ENCODE results near the gene CYP4F11.
"Not testable (repeated sequence)": the region's sequence is repeated elsewhere in the genome, so short reads cannot be mapped to it uniquely, and the experiment has no call there.

The CYP4F11 gene, protein sequence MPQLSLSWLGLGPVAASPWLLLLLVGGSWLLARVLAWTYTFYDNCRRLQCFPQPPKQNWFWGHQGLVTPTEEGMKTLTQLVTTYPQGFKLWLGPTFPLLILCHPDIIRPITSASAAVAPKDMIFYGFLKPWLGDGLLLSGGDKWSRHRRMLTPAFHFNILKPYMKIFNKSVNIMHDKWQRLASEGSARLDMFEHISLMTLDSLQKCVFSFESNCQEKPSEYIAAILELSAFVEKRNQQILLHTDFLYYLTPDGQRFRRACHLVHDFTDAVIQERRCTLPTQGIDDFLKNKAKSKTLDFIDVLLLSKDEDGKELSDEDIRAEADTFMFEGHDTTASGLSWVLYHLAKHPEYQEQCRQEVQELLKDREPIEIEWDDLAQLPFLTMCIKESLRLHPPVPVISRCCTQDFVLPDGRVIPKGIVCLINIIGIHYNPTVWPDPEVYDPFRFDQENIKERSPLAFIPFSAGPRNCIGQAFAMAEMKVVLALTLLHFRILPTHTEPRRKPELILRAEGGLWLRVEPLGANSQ

GRCh38 chr19:15934332-15935078, at the start of gene CYP4F11:
TSS of gene CYP4F11 (minus strand) at chr19:15934529. CDS start at chr19:15934408, 121 bp downstream.
- Histone ChIP-seq H3K4me1 (ENCODE audit: insufficient read depth, low read length) (no peaks in the 10 kb centered on the region), H3K4me3 (ENCODE audit: low read length) (no peak within 1 kb of the TSS), H3K27me3 (ENCODE audit: insufficient read depth, low read length) (peaks cover 4% of the 10 kb centered on the region), H2AFZ (ENCODE audit: low read depth, low read length) (no peak within 1 kb of the TSS), H3K36me3 (ENCODE audit: insufficient read depth, low read length) (no peaks in the 10 kb centered on the region), H3K9me3 (ENCODE audit: low read length) (no peaks in the 10 kb centered on the region)

- H3K9me3 ChIP-seq (ENCODE audit: low read length) = no peaks in the 10 kb centered on the region
- no peak overlapping the region for H2AFZ ChIP-seq (ENCODE audit: low read depth, low read length)
- no peaks in the 10 kb centered on the region for H3K27me3 ChIP-seq (ENCODE audit: insufficient read depth, low read length)
- no peaks in the 10 kb centered on the region for H3K36me3 ChIP-seq (ENCODE audit: insufficient read depth, low read length)
- no peak overlapping the region for H3K4me3 ChIP-seq (ENCODE audit: low read length)
- no peaks in the 10 kb centered on the region for H3K4me1 ChIP-seq (ENCODE audit: insufficient read depth, low read length)
Measured at GRCh38 chr19:15979293-15979692, 45.0 kb upstream of the CYP4F11 start.

DNA sequence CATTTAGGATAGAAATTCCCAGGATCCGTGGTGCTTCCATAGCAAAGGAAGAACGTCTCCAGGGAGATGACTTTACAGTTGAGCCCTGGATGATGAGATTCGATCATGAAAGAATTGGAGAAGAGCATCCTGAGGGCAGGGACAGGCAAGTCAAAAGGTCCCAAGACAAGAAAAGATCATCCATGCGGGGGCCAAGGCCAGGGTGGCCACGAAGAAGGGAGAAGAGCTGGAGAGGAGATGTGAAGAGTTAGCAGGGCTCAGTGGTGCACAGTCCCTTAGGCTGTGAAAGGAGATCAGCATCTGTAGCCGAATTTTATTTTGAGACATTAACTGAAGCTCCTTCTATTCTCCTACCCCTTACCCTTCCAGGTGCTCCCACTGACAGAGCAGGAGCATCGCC, 43.4 kb upstream of the CYP4F11 start:
- H3K9me3 ChIP-seq (ENCODE audit: low read length) = no peaks in the 10 kb centered on the region
- H3K36me3 ChIP-seq (ENCODE audit: insufficient read depth, low read length) = no peaks in the 10 kb centered on the region
- H2AFZ ChIP-seq (ENCODE audit: low read depth, low read length) = no peak overlapping the region
- no peak overlapping the region for H3K4me3 ChIP-seq (ENCODE audit: low read length)
- no peaks in the 10 kb centered on the region for H3K4me1 ChIP-seq (ENCODE audit: insufficient read depth, low read length)
- no peaks in the 10 kb centered on the region for H3K27me3 ChIP-seq (ENCODE audit: insufficient read depth, low read length)

GRCh38 chr19:15976836-15977689, 42.7 kb upstream of the CYP4F11 start:
- H3K4me3 ChIP-seq (ENCODE audit: low read length) = no peak overlapping the region
- no peaks in the 10 kb centered on the region for H3K27me3 ChIP-seq (ENCODE audit: insufficient read depth, low read length)
- no peaks in the 10 kb centered on the region for H3K9me3 ChIP-seq (ENCODE audit: low read length)
- H2AFZ ChIP-seq (ENCODE audit: low read depth, low read length) = no peak overlapping the region
- H3K4me1 ChIP-seq (ENCODE audit: insufficient read depth, low read length) = no peaks in the 10 kb centered on the region
- H3K36me3 ChIP-seq (ENCODE audit: insufficient read depth, low read length) = no peaks in the 10 kb centered on the region

DNA sequence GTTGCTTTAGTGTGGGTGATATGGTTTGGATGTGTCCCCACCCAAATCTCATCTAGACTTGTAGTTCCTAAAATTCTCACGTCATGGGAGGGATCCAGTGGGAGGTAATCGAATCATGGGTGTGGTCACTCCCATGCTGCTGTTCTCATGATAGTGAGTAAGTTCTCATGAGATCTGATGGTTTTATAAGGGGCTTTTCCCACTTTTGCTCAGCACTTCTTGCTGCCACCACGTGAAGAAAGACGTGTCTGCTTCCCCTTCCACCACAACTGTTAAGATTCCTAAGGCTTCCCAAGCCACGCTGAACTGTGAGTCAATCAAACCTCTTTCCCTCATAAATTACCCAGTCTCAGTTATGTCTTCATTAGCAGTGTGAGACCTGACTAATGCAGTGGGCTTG, 40.5 kb upstream of the CYP4F11 start:
- no peak overlapping the region for H2AFZ ChIP-seq (ENCODE audit: low read depth, low read length)
- no peaks in the 10 kb centered on the region for H3K36me3 ChIP-seq (ENCODE audit: insufficient read depth, low read length)
- no peak overlapping the region for H3K4me3 ChIP-seq (ENCODE audit: low read length)
- H3K9me3 ChIP-seq (ENCODE audit: low read length) = no peaks in the 10 kb centered on the region
- no peaks in the 10 kb centered on the region for H3K27me3 ChIP-seq (ENCODE audit: insufficient read depth, low read length)
- H3K4me1 ChIP-seq (ENCODE audit: insufficient read depth, low read length) = no peaks in the 10 kb centered on the region

GRCh38 chr19:15972043-15972442, 37.7 kb upstream of the CYP4F11 start:
- H2AFZ ChIP-seq (ENCODE audit: low read depth, low read length); H3K4me1 ChIP-seq (ENCODE audit: insufficient read depth, low read length); H3K27me3 ChIP-seq (ENCODE audit: insufficient read depth, low read length); H3K4me3 ChIP-seq (ENCODE audit: low read length); H3K36me3 ChIP-seq (ENCODE audit: insufficient read depth, low read length); H3K9me3 ChIP-seq (ENCODE audit: low read length): not testable (repeated sequence)

DNA sequence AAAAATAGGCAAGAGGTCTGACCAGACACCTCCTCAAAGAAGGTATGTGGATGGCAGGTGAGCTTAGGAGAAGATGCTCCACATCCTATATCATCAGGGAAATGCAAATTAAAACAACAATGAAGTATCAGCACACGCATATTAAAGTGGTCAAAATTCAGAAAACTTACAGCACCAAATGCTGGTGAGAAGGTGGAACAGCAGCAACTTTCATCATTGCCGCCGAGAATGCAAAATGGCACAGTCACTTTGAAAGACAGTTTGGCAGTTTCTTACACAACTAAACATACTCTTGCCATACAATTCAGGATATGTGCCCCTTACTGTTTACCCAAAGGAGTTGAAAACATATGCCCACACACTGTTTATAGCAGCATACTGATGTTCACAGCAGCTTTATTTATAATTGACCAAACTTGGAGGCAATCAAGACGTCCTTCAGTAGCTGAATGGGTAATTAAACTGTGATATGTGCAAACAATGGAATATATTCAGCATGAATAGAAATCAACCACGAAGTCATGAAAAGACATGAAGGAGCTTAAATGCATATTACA, 37.0 kb upstream of the CYP4F11 start:
- H3K36me3 ChIP-seq (ENCODE audit: insufficient read depth, low read length) = no peaks in the 10 kb centered on the region
- no peak overlapping the region for H2AFZ ChIP-seq (ENCODE audit: low read depth, low read length)
- H3K27me3 ChIP-seq (ENCODE audit: insufficient read depth, low read length) = no peaks in the 10 kb centered on the region
- H3K4me3 ChIP-seq (ENCODE audit: low read length) = no peak overlapping the region
- H3K4me1 ChIP-seq (ENCODE audit: insufficient read depth, low read length) = no peaks in the 10 kb centered on the region
- no peaks in the 10 kb centered on the region for H3K9me3 ChIP-seq (ENCODE audit: low read length)

- no peaks in the 10 kb centered on the region for H3K27me3 ChIP-seq (ENCODE audit: insufficient read depth, low read length)
- no peaks in the 10 kb centered on the region for H3K4me1 ChIP-seq (ENCODE audit: insufficient read depth, low read length)
- no peak overlapping the region for H2AFZ ChIP-seq (ENCODE audit: low read depth, low read length)
- no peaks in the 10 kb centered on the region for H3K36me3 ChIP-seq (ENCODE audit: insufficient read depth, low read length)
- no peaks in the 10 kb centered on the region for H3K9me3 ChIP-seq (ENCODE audit: low read length)
- no peak overlapping the region for H3K4me3 ChIP-seq (ENCODE audit: low read length)
Measured at GRCh38 chr19:15964231-15964630, 29.9 kb upstream of the CYP4F11 start.

DNA sequence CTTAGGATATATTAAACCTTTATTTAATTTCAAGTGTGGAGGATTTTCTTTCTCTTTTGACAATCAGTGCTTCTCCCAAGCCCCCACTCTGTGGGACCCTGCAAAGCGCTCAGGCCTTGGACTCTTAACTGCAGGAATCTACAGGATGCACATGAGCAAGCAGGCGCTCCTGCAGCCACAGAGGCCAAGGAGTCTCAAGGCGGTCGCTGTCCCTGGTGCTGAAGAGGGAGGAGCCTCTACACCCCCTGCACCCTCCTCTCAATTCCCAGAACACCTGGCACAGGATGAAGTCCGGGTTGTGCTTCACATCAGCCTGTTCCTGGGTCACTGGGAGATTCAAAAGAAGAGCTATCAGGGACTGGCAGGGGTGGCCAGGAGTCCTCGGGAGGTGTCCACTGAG, 28.0 kb upstream of the CYP4F11 start:
- no peaks in the 10 kb centered on the region for H3K9me3 ChIP-seq (ENCODE audit: low read length)
- no peaks in the 10 kb centered on the region for H3K36me3 ChIP-seq (ENCODE audit: insufficient read depth, low read length)
- no peak overlapping the region for H3K4me3 ChIP-seq (ENCODE audit: low read length)

GRCh38 chr19:15954820-15955219, 20.5 kb upstream of the CYP4F11 start:
- no peaks in the 10 kb centered on the region for H3K36me3 ChIP-seq (ENCODE audit: insufficient read depth, low read length)
- no peak overlapping the region for H3K4me3 ChIP-seq (ENCODE audit: low read length)
- no peaks in the 10 kb centered on the region for H3K27me3 ChIP-seq (ENCODE audit: insufficient read depth, low read length)
- H2AFZ ChIP-seq (ENCODE audit: low read depth, low read length) = no peak overlapping the region
- no peaks in the 10 kb centered on the region for H3K9me3 ChIP-seq (ENCODE audit: low read length)
- no peaks in the 10 kb centered on the region for H3K4me1 ChIP-seq (ENCODE audit: insufficient read depth, low read length)

More for the DNA sequence above, 28.0 kb upstream of the CYP4F11 start:
- Histone ChIP-seq H3K4me1 (ENCODE audit: insufficient read depth, low read length) (no peaks in the 10 kb centered on the region), H2AFZ (ENCODE audit: low read depth, low read length) (no peak overlapping the region), H3K27me3 (ENCODE audit: insufficient read depth, low read length) (no peaks in the 10 kb centered on the region)

DNA sequence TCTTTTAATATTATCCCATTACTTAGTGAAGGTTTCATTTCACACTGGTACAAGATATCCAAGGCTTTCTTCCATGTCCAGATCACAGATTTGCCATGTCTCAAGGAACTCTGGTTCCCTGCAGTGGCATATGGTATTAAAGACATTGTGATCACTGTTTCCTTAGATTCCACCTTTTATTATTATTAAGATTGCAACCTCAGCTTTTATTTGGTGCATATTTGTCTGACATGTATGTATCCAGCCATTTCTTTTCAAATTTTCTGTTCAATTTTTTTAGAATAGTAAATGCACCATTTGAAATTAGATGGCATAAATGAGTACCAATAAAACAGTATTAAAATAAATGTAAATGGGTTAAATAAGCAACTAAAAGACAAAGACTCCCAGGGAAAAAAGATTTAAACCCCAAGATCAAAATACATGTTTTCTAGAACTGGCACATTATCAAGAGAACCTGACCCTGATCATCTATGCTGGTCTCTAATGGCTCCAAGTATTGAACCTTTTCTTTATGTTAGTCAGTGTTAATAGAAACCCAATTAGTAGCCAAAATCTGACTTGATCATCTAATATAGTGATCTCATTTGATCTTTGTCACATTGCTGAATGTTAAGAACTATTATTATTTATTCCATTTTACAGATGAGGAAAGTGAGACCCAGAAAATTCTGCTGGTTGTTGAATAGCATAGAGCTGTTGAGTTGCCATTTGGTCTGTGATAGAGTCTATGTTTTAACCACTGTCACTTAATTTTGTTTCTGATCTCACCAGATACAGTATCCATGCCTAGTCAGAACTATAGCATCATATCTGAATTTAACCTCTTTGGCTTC, 14.1 kb upstream of the CYP4F11 start, which contains the start of gene OR10H4:
Gene OR10H4, plus strand, starts transcription at position 786 of the 836 bp plus-strand sequence. Its CDS starts 0 bp downstream, at position 786.
- H3K27me3 ChIP-seq (ENCODE audit: insufficient read depth, low read length) = no peaks in the 10 kb centered on the region
- H2AFZ ChIP-seq (ENCODE audit: low read depth, low read length) = no peak within 1 kb of the TSS
- H3K9me3 ChIP-seq (ENCODE audit: low read length) = no peaks in the 10 kb centered on the region
- H3K4me3 ChIP-seq (ENCODE audit: low read length) = no peak within 1 kb of the TSS
- H3K4me1 ChIP-seq (ENCODE audit: insufficient read depth, low read length) = no peaks in the 10 kb centered on the region
- H3K36me3 ChIP-seq (ENCODE audit: insufficient read depth, low read length) = no peaks in the 10 kb centered on the region

DNA sequence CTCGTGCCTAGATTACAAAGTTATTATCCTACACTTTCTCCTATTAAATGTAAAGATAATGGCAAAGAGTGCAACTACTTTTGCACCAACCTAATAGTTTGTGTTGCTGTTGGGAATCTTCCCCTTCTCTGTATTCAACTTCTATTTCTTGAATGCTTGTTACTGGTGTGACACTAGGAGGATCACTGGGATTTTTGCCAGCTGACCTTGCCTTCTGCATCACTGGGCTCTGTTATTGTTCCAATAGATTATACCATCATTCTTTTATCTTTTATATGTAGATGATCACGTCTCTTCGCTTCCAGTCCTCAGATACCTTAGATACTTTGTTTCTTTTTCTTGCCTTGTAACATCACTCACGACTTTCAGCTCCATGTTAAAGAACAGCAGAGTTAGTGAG, 11.0 kb upstream of the CYP4F11 start:
- H3K36me3 ChIP-seq (ENCODE audit: insufficient read depth, low read length) = no peaks in the 10 kb centered on the region
- no peaks in the 10 kb centered on the region for H3K27me3 ChIP-seq (ENCODE audit: insufficient read depth, low read length)
- H3K9me3 ChIP-seq (ENCODE audit: low read length) = no peaks in the 10 kb centered on the region
- H3K4me1 ChIP-seq (ENCODE audit: insufficient read depth, low read length) = no peaks in the 10 kb centered on the region
- no peak overlapping the region for H3K4me3 ChIP-seq (ENCODE audit: low read length)
- H2AFZ ChIP-seq (ENCODE audit: low read depth, low read length) = no peak overlapping the region

Data from neuron (in vitro differentiated cells).